Raji (cell line): ENCODE data around the gene ITGB4.

ENCODE experiments used
- POLR2A ChIP-seq: IDR thresholded peaks from 2 replicates; pipeline ENCODE4 v1.6.1; 2011; ENCODE audit warnings: low read depth, low read length, control low read depth; ENCODE audit not compliant: insufficient read depth

ITGB4 gene

DNA sequence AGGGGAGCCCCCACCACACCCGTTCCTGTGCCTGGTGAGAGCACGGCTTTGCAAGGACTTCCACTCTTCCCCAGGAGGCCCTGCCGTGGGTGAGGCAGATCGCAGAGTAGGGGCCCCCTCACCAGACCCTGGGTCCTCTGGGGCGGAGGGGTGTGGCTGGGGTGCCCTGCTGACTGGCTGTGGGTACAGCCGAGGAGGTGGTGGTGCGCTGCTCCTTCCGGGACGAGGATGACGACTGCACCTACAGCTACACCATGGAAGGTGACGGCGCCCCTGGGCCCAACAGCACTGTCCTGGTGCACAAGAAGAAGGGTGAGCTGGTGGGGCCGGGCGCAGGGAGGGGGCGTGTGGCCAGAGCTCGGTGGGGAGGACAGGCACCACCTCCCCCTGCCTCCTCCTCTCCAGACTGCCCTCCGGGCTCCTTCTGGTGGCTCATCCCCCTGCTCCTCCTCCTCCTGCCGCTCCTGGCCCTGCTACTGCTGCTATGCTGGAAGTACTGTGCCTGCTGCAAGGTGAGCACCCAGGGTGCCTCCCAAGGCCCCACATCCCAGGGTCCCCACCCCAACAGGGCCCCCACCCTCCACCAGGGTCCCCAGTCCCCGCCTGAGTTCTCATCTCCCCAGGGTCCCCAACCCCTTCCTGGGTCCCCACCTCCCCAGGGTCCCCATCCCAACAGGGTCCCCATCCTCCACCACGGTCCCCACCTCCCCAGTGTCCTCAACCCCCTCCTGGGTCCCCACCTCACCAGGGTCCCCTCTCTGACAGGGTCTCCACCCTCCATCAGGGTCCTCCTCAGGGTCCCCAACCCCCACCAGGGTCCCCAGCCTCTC is 16.1 kb downstream of the ITGB4 start:
- TF ChIP-seq POLR2A, result no peak

DNA sequence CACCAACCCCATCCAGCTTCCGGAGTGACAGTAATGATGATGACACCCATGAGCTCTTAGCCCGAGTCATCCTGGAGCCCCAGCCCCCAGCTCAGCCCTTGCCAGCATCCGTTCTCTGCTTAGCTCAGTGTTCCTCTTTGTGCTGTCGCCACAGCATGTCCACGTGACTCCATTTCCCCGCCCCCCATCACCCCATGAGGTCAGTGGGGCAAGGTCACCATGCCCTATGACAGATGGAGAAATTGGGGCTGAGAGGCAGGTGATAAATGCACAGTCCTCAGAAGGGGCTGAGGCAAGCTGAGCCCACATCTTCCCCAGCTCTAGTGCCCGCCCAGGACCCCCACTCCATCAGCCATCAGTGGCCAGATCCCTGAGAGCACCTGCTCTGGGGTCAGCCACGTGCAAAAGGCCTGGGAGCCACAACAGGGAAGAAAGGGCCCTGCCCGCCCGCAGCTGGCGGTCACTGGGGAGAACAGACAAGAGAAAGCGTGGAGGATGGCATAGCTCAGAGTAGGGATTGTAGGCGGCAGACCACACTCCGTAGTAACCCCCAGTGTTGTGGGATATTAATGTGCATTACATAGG is 17.1 kb downstream of the ITGB4 start:
- 0 out of 2 replicates have a peak, but pooled peaks have one; percentile 38 for TF ChIP-seq POLR2A

DNA sequence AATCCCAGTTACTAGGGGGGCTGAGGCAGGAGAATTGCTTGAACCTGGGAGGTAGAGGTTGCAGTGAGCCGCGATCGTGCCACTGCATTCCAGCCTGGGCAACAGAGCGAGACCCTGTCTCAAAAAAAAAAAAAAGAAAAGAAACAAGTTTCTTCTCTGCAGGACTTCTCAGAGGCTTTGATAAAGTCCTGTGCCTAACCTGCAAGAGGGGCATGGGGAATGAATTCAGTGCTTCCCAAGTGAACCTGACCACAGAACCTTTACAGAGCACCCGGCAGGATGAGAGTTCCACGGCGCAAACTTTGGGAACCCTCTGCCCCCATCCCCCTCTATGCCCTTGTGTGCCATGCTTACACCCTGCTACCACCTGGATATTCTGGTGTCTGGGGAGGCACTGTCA is 17.9 kb downstream of the ITGB4 start:
- no peak for TF ChIP-seq POLR2A

- no peak for TF ChIP-seq POLR2A
These were observed 18.5 kb downstream of the ITGB4 start for GRCh38 chr17:75739801-75740200.

GRCh38 chr17:75740215-75740614 is 19.0 kb downstream of the ITGB4 start:
- TF ChIP-seq POLR2A, result no peak

GRCh38 chr17:75740631-75741077 is 19.4 kb downstream of the ITGB4 start:
- TF ChIP-seq POLR2A, result no peak

DNA sequence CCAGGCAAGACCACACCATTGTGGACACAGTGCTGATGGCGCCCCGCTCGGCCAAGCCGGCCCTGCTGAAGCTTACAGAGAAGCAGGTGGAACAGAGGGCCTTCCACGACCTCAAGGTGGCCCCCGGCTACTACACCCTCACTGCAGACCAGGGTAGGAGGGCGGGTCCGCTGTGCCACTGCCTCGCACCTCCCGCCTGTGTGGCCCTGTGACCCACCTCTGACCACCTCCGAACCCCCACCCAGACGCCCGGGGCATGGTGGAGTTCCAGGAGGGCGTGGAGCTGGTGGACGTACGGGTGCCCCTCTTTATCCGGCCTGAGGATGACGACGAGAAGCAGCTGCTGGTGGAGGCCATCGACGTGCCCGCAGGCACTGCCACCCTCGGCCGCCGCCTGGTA is 21.1 kb downstream of the ITGB4 start:
- TF ChIP-seq POLR2A, result no peak

GRCh38 chr17:75743625-75744206 is 22.5 kb downstream of the ITGB4 start:
- no peak for TF ChIP-seq POLR2A

DNA sequence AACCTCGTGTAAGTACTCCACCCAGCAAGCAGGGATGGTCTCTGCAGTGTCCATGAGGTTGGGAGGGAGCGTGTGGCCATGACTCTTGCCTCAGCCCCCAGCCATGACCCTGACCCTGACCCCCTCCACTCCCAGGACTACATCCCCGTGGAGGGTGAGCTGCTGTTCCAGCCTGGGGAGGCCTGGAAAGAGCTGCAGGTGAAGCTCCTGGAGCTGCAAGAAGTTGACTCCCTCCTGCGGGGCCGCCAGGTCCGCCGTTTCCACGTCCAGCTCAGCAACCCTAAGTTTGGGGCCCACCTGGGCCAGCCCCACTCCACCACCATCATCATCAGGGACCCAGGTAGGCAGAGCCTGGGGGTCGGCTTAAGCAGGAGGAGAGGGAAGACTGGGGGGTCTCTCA is 27.4 kb downstream of the ITGB4 start:
- TF ChIP-seq POLR2A, result no peak

DNA sequence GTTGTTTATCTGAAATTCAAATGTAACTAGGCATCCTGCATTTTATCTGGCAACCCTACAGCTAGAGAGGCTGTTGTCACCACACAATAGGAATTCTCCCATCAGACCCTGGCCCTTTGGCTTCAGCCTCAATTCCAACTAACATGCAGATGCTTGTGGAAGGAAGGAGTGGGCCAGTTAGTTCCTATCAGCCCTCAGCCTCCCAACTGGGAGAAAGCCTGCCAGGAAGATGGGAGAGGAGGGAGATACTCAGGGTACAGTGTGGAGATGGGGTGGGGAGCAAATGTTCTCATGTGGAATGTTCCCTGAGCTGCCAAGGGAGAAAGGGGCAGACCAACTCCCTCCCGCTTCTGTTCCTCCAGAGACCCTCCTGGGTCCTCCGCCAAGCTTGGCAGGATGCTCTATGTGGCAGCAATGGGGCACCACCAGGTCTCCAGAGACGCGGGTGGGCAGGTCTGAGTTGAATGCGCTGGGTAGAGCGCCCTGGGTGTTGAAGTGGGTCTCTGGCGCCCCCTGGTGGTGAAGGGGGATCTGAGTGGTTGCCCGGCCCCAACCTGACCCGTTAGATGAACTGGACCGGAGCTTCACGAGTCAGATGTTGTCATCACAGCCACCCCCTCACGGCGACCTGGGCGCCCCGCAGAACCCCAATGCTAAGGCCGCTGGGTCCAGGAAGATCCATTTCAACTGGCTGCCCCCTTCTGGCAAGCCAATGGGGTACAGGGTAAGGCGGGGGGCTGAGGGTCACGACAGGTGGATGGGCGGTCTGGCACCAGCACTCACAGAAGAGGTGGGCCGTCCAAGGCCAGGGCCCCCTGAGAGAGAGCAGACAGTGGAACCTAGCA is 28.5 kb downstream of the ITGB4 start:
- no peak for TF ChIP-seq POLR2A

GRCh38 chr17:75750661-75751423 is 29.6 kb downstream of the ITGB4 start:
- TF ChIP-seq POLR2A, result no peak

DNA sequence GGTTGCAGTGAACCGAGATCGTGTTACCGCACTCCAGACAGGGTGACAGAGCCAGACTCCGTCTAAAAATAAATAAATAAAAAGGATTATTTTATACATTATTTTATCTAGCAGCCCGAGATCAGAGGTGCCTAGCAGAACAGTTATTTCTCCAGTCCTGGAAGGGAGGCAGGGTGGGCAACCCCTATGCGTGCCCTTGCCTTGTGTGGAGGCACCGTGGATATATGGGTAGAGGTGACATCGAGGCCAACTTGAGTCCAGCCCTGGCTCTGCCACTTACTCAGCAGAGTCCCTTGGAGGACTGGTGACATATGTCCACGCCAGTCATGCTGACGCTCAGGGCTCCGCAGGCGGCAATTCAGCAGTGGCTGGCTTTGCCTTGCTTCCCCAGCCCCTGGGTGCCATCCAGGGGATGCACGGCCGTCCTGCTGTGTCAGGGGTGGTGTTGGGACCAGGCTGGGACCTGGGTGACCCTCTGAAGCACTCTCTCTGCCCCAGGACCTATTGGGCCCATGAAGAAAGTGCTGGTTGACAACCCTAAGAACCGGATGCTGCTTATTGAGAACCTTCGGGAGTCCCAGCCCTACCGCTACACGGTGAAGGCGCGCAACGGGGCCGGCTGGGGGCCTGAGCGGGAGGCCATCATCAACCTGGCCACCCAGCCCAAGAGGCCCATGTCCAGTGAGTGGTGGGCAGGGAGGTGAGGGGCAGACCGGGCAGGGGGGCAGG is 30.6 kb downstream of the ITGB4 start:
- TF ChIP-seq POLR2A, result no peak

- TF ChIP-seq POLR2A, result no peak
These were observed 31.1 kb downstream of the ITGB4 start for GRCh38 chr17:75752405-75752709.
